GM21423 (cell line): Measurements from ENCODE around the gene LIMA1.
"Not testable (repeated sequence)": the region's sequence is repeated elsewhere in the genome, so short reads cannot be mapped to it uniquely, and the experiment has no call there.

Experiments used
- ATAC-seq: cut with Tn5 transposase; IDR thresholded peaks from one replicate; pipeline ENCODE4 v1.9.1; 2021; ENCODE audit warnings: mild to moderate bottlenecking, moderate library complexity; ENCODE audit not compliant: unreplicated experiment

LIMA1 gene

GRCh38 chr12:50148011-50148410, 135.3 kb downstream of the LIMA1 start:
- not testable (repeated sequence) for ATAC-seq

- ATAC-seq: no peak
These were observed 136.0 kb downstream of the LIMA1 start for GRCh38 chr12:50147281-50147680.

GRCh38 chr12:50145439-50145838, 137.9 kb downstream of the LIMA1 start:
- no peak for ATAC-seq

GRCh38 chr12:50142993-50143392, 140.3 kb downstream of the LIMA1 start:
- ATAC-seq: no peak

- ATAC-seq: no peak
These were observed 150.7 kb downstream of the LIMA1 start for GRCh38 chr12:50132505-50133135.

GRCh38 chr12:50129290-50129689, 154.0 kb downstream of the LIMA1 start:
- no peak for ATAC-seq

GRCh38 chr12:50127546-50127945, 155.8 kb downstream of the LIMA1 start:
- no peak for ATAC-seq
